Tibial nerve (tissue), 3 donors: ENCODE measurements around the gene FAM193A.

ENCODE experiments used
- CTCF ChIP-seq, 5 experiments: fragments of 200-600 bp in 3 of 5; fragments of 450-650 bp in 2 of 5; sonication (generic) in 3 of 5; IDR thresholded peaks; one replicate each; pipeline ENCODE4 v1.5.1; 2016 to 2019; ENCODE audit warnings: antibody characterized with exemption in 5 of 5, mild to moderate bottlenecking in 3 of 5, moderate library complexity in 2 of 5
- POLR2A ChIP-seq, 2 donors: fragments of 450-650 bp; IDR thresholded peaks; one replicate each; pipeline ENCODE4 v1.6.1; 2017; ENCODE audit warnings: antibody characterized with exemption in 2 of 2, mild to moderate bottlenecking in 2 of 2, moderate library complexity in 2 of 2

DNA sequence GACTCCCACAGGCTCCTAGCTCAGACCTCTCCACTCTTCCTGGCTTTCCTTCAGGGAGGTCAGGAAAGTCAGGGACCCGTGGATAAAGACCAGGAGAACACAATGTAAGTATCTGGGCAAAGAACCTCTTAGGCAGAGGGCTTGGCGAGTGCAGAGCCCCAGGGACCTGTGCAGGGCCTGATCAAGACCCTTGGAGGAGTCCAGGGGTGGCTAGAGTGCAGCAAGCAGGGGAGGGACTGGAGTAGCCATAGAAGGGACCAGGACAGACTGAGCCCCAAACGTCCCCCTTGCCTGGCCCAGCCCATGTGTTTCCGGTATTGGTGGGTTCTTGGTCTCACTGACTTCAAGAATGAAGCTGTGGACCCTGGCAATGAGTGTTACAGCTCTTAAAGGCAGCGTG lies 225.6 kb downstream of the FAM193A start:
- TF ChIP-seq CTCF (IDR thresholded peaks at IDR 0.05), result no peak
- TF ChIP-seq POLR2A (IDR thresholded peaks at IDR 0.05), result no peak
